Femur (tissue), 1 donor: ENCODE measurements around the gene TMEM178B.
"Not testable (repeated sequence)": the region's sequence is repeated elsewhere in the genome, so short reads cannot be mapped to it uniquely, and the experiment has no call there.

Source experiments
- DNase-seq: peaks from one replicate; pipeline ENCODE4 v3.0.0-alpha.2; 2017

The TMEM178B gene

DNA sequence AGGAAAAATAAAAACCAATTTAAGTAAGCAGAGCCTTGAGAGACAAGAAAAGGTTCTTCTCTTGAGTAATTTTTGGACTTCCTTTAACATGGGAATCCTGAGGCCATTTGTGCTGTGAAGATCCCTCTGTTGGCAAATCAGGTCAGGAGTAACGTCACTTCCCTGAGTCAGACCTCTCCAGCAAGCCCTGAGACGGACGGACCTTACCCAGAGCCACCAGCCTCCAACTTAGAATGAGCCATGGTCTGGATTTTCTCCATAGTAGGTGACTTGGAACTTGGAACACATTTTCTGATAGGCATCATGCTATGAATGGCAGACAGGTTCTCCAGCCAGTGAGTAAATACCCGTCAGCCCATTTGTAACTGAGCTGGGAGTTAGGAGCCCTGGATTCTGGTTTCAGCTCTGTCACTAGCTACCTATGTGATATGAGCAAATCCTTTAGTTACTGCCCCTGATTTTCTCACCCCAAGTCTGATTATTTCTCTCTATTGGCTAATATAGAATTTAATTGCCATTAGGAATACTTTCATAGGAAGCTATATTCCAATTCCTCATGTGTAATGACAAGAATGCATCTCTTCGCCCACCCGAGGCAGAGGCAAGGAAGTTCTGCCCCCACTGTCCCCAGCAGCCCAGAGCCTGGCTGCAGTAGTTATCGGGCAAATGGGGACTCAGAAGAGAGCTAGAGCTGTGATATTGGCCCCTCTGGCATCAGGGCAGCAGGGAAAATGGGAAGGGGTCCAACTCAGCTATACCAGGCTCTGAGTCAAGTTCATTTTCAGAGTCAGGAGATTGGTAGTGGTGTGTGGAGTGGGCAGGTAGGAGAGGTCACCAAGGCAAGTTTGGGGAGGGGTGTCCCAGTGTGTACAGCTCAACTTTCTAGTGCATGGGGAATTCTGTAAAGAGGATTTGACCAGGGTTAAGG is 323.6 kb downstream of the TMEM178B start:
- no peak for DNase-seq

DNA sequence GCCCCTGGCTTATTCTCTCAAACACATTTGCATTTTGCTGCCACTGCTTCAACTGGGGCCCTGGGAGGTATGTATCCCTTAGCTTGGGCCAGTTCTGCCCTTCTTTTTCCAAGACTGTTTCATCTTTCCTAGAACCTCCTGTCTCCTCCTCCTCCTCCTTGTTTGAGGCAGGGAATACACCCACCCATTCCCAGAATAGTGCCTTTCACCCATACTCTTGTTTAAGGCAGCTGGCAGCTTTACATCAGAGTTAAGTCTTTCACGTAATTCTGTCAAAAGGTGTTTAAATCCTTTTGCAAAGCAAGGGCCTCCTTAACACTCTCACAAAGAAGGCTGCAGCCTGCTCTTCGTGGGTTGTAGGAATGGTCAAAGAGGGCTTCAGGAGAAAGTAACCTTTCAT is 326.5 kb downstream of the TMEM178B start:
- DNase-seq: no peak

- DNase-seq: no peak
These were observed 328.6 kb downstream of the TMEM178B start for GRCh38 chr7:141402277-141402996.

GRCh38 chr7:141403846-141404245 is 330.0 kb downstream of the TMEM178B start:
- not testable (repeated sequence) for DNase-seq

- no peak for DNase-seq
These were observed 332.5 kb downstream of the TMEM178B start for GRCh38 chr7:141406347-141406746.

DNA sequence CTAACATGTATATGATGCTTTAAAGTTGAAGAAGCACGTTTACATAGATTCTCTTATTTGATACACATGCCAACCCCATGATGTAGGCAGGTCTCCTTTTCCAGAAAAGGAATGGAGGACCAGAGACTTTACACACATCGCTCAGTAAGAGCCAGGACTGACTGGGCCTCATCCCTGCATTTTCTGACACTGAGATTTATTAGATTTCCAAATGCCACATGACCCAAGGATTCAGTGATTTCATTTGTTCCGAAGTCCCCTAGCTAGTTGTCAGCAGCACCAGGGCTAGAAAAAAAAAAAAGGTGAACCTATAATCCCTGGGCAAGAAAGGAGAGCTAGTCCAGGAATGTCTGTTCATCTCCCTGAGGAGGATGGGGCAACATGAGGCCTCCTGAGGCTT is 334.0 kb downstream of the TMEM178B start:
- no peak for DNase-seq

DNA sequence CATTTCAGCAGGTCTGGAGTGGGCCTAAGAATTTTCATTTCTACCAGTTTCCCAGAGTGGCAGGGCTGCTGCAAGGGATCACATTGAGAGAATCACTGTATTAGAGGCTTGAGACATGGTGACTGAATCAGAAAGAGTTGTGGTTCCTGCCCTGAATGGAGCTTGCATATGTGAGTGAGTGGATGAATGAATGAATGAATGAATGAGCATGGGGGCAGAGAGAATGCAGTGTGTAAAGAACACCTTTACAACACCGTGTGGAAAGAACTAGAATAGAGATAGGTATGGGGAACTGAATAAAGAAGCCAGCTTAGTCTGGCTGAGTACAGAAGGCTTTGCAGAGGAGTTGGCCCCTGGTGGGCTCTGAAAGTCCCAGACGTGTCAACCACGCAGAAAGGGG is 334.6 kb downstream of the TMEM178B start:
- DNase-seq: no peak

DNA sequence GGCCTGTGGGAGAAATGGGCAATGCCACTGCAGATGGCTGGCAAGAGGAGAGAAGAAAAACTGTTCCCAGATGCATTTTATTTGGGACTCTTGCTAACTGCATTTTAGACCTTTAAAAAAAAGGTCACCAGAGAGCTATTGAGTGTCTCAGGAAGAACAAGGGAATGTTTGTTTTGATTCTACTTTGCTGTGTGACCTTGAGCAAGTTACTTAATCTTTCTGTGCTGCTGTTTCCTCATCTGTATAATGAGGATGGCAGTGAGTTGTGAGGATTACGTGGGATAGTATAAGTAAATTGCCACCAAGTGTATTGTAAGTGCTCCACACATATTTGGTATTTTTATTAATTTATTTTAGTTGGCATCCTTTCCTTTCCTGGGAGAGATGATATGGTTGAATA is 335.4 kb downstream of the TMEM178B start:
- no peak for DNase-seq

DNA sequence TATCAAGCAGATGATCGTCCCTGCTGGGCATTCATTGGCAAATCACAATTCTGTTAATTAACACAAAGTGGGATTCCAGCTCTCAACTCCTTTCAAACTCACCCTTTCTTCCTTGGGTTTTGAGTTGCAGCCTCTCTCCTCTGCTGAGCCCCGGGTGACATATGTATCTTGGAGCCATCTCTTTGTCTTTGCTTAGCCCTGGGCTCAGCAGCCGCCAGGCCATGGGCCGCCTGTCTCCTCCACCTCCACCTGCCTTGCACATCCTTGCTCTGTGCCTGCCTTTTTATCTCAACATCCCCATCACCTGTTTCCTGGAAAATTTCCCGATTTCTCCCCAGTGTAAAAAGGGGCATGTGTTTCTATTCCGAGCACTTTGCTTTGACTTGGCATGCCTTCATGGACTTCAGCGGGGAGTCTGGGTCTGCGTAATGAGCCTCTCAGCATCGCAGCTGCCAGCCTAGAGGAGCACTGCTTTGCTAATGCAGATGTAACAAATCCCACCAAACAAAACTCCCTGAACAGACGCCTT is 336.0 kb downstream of the TMEM178B start:
- no peak for DNase-seq

DNA sequence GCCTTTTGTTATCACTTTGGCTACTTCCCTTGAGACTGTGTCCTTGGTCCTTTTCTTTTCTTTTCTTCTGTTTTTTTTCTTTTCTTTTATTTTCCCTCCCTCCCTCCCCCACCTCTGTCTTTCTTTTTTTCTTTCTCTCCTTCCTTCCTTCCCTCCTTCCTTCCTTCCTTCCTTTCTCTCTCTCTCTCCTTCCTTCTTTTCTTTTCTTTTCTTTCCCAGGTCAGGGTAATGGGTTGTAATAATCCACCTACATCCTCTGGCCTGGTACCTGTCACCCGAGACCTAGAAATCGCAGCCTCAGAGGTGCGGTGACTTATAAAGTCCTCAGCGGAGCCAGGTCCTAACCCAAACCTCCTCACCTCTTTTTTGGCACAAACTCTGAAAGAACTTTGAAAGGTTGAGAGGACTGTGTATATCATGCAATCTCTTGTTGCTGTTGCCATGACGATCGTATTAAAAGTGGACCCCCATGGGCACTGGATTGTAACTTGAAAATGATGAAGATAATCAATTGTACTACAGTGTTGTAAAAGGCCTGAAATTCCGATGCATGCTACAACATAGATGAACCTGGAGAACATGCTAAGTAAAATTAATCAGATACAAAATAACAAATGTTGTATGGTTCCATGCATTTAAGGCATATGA is 336.6 kb downstream of the TMEM178B start:
- DNase-seq: no peak

- DNase-seq: no peak
These were observed 337.3 kb downstream of the TMEM178B start for GRCh38 chr7:141411133-141411532.

- no peak for DNase-seq
These were observed 342.1 kb downstream of the TMEM178B start for GRCh38 chr7:141415999-141416398.

DNA sequence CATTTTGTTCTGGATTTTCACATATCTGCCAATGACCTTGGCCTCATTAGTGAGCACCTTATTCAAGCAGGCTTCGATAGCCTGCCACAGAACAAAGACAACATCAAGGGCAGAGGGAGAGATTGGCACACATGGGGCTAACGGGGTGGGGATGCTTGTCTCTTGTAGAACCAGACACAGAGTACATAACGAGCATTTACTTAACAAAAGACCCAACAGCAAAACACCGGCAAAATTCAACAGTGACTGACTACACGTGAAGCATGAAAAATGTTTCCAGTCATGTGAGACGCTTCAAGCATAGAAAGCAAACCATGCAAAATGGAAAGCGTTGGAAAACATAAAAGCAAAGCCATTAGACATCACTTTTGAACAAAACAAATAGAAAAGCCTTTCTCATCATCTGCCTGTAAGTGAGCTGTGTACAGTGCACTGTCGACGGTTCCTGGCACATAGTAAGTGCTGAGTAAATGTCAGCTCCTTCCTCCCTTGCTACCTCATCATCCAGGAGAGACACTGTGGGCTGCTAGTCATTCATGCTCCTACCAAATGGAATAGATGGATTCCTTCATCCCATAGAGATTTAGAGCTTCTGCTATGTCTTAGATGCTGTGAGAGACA is 342.9 kb downstream of the TMEM178B start:
- no peak for DNase-seq

GRCh38 chr7:141417506-141417905 is 343.6 kb downstream of the TMEM178B start:
- DNase-seq: no peak

- no peak for DNase-seq
These were observed 344.2 kb downstream of the TMEM178B start for GRCh38 chr7:141418066-141418465.

GRCh38 chr7:141421306-141421705 is 347.4 kb downstream of the TMEM178B start:
- no peak for DNase-seq

- DNase-seq: no peak
These were observed 353.3 kb downstream of the TMEM178B start for GRCh38 chr7:141427134-141427533.

- DNase-seq: no peak
These were observed 356.7 kb downstream of the TMEM178B start for GRCh38 chr7:141430455-141431139.

DNA sequence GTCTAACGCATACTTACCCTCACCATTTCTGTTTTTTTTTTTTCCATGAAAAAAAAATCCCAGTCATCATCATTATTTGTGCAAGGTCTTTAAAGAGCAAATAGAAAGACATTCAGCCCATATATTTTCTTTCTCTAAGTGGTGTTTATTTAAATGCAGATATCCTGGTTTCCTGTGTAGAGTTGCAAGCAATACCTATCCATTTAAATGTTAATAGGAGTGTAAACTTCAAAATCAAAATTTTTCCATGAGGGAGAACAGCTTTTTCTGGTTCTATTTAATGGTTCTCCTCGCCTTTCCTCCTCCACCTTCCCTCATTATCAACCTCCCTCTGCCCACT is 357.2 kb downstream of the TMEM178B start:
- no peak for DNase-seq

- DNase-seq: no peak
These were observed 357.8 kb downstream of the TMEM178B start for GRCh38 chr7:141431711-141432110.

GRCh38 chr7:141433698-141434097 is 359.8 kb downstream of the TMEM178B start:
- no peak for DNase-seq

DNA sequence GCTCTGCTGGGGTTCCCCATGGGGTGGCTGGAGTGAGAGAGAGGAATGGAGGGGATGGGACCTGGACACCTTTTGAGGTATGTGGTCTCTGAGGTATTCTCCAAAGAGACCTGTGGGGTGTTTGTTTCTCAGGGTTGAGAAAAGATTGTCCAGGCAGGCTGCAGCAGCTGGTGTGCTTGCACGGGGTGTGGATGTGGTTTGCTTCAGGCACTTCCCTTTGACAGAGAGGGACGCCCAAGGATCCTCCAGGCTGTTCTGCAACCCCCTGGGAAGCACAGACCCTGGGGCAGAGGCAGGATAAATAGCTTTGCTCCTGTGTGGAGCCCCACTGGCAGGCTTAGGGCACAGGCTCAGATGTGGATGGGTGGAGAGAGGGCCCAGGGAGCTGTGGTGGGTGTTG is 362.3 kb downstream of the TMEM178B start:
- no peak for DNase-seq
